Activated CD4-positive, alpha-beta T cell treated with anti-CD3 and anti-CD28 coated beads for 24 hours (primary cell): ENCODE data around the gene EPM2AIP1.
"Not testable (repeated sequence)": the region's sequence is repeated elsewhere in the genome, so short reads cannot be mapped to it uniquely, and the experiment has no call there.

Experiments used
- DNase-seq, 2 donors: peaks; one replicate each; pipeline ENCODE4 v3.0.0-alpha.2; 2020; ENCODE audit warnings: low read depth in 2 of 2

Gene EPM2AIP1

DNA sequence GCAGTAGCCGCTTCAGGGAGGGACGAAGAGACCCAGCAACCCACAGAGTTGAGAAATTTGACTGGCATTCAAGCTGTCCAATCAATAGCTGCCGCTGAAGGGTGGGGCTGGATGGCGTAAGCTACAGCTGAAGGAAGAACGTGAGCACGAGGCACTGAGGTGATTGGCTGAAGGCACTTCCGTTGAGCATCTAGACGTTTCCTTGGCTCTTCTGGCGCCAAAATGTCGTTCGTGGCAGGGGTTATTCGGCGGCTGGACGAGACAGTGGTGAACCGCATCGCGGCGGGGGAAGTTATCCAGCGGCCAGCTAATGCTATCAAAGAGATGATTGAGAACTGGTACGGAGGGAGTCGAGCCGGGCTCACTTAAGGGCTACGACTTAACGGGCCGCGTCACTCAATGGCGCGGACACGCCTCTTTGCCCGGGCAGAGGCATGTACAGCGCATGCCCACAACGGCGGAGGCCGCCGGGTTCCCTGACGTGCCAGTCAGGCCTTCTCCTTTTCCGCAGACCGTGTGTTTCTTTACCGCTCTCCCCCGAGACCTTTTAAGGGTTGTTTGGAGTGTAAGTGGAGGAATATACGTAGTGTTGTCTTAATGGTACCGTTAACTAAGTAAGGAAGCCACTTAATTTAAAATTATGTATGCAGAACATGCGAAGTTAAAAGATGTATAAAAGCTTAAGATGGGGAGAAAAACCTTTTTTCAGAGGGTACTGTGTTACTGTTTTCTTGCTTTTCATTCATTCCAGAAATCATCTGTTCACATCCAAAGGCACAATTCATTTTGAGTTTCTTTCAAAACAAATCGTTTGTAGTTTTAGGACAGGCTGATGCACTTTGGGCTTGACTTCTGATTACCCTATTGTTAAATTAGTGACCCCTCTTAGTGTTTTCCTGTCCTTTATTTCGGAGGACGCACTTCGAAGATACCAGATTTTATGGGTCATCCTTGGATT, 674 bp upstream of the EPM2AIP1 start, which contains the start of gene MLH1:
TSS of gene MLH1 (plus strand) at position 193 of the 958 bp plus-strand sequence. CDS start at position 223, 30 bp downstream.
- peak; percentile 94 to 99 for DNase-seq

DNA sequence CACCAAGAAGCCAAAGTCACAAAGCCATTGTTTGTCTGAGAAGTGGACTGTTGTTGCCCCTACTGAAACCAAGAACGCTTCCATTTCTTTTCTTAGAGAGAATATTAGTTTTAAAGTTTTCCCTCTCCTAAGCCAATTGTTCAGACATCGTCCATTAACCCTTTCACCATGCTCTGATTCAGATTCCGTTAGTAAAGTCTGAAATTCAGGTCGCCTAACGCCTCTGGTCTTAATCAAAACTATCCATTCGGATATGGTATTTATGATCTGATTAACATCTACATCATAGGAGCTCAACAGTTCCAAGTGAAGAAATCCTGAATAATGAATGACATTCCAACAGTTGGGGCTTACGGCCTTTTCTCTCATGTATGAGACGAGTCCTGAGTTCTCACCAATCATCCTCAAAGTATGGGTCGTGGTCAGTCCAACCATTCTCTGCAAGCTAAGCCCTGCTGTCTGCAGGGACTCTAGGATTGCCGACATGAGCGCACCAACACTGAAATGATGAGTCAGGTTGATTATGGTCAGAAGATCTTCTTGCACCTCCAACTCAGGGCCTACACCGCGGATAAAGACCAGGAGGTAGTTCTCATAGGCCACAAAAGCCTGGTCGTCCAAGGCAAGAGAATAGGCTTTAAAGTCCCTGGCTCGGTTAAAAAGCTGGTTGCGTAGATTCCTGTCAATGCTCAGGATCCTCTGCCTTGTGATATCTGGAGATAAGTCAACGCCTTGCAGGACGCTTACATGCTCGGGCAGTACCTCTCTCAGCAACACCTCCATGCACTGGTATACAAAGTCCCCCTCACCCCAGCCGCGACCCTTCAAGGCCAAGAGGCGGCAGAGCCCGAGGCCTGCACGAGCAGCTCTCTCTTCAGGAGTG, 767 bp downstream of the EPM2AIP1 start:
- DNase-seq: no peak

DNA sequence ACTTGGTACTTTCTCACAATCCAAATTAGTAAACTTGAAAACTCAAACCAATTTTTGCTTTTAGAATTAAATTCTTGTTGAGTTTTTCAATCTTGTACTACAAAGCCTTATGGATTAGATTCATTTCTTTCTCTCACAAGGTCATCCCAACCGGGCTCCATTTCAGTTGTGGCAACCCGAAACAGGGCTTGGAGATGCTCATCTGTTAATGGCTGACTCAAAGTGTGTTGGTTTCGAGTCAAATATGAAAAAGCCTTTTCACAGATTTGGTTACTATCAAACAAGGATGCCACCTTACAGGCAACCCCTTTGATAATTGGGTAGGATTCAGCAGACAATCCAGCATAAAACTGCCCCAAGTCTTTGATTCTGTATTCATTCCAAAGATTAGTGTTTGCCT, 1.8 kb downstream of the EPM2AIP1 start:
- no peak for DNase-seq

GRCh38 chr3:36989568-36989967, 3.4 kb downstream of the EPM2AIP1 start:
- DNase-seq: no peak

- no peak for DNase-seq
These were observed 3.9 kb downstream of the EPM2AIP1 start for GRCh38 chr3:36989005-36989404.

DNA sequence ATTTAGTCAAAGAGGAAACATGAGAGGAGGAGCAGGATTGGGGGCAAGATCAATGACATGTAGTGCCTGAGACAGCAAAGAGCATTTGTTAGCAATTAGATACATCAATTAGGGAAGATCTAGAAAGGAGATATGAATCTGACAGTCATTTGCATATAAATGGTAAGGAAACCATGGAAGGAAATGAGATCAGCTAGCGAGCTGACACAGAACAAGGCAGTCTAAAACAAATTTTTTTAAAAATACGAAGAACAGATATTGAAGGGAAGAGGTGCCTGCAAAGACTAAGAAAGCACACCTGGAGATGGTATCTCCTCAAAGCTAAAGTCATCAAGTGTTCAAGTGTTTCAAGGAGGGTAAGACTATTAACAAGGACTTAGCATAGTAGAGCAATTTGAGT, 4.6 kb downstream of the EPM2AIP1 start:
- DNase-seq: no peak

- no peak for DNase-seq
These were observed 11.9 kb downstream of the EPM2AIP1 start for GRCh38 chr3:36981006-36981405.

GRCh38 chr3:36973139-36973538, 19.8 kb downstream of the EPM2AIP1 start:
- DNase-seq: no peak

GRCh38 chr3:36972163-36972562, 20.8 kb downstream of the EPM2AIP1 start:
- no peak for DNase-seq

DNA sequence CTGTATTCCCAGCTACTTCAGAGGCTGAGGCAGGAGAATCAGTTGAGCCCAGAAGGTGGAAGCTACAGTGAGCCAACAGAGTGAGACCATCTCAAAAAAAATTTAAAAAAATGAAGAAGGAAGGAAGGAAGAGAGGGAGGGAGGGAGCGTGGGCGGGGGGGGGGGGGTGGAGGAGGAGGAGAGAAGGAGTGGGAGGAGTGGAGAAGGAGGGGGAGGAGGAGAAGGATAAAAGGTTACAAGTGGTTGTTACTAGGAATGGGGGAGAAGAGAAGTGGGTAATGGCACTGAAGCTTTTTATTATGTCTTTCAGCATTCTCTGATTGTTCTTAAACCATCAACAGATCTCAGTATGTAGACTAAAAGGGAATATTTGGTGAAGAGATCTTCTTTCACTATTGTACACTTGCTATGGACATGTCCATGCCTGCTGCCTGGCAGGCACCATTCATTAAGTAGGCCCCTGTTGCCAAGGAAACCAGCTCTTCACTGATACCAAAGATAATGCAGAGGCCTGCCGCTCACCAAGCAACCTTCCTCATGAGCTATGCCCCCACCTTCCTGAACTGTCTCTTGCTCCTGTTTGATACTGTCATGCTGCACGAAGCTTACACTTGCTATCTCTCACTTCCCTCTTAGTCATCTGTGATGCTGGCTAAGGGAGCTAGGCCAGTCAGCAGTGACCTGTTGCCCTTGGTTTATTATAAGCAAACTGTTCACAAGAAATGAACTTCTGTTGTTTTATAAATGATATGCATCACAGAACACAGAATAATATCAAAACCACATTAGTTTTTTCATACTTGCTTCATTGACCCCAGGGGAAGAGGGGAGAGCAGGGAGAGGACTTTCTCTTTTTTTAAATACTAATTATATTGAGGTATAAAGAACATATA, 23.1 kb downstream of the EPM2AIP1 start:
- DNase-seq: no peak

DNA sequence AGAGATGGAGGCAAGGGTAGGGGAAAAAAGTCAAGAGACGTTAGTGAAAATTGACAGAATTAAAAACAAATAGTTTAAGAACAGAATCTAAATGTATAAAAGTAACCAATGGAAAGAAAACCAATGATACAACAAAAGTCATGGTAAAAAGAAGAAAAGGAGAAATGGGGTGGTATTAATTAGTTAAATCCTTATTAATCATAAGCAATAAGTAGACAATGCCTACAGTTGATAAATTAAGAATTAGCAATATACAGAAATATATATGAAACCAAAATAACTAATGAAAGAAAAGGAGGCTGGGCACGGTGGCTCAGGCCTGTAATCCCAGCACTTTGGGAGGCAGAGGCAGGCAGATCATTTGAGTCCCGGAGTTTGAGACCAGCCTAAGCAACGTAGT, 23.8 kb downstream of the EPM2AIP1 start:
- DNase-seq: no peak

DNA sequence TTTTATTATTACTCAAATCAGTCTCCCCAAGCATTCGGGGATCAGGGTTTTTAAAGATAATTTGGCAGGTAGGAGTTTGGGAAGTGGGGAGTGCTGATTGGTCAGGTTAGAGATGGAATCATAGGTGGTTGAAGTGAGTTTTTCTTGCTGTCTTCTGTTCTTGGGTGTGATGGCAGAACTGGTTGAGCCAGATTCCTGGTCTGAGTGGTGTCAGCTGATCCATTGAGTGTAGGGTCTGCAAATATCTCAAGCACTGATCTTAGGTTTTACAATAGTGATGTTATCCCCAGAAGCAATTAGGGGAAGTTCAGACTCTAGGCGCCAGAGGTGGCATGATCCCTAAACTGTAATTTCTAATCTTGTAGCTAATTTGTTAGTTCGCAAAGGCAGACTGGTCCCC, 27.5 kb downstream of the EPM2AIP1 start:
- no peak for DNase-seq

- DNase-seq: no peak
These were observed 28.1 kb downstream of the EPM2AIP1 start for GRCh38 chr3:36964817-36965216.

DNA sequence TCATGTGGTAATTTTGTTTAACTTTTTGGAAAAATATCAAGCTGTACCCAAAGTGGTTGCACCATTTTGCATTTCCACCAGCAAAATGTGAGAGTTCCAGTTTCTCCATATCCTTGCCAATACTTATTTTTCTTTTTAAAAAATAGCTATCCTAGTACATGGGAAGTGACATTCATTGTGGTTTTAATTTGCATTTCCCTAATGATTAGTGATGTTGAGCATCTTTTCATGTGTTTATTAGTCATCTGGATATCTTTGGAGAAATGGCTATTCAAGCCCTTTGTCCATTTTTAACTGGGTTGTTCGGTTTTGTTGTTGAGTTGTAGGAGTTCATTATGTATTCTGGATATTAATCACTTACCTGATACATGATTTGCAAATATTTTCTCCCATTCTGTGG, 28.6 kb downstream of the EPM2AIP1 start:
- DNase-seq: no peak

DNA sequence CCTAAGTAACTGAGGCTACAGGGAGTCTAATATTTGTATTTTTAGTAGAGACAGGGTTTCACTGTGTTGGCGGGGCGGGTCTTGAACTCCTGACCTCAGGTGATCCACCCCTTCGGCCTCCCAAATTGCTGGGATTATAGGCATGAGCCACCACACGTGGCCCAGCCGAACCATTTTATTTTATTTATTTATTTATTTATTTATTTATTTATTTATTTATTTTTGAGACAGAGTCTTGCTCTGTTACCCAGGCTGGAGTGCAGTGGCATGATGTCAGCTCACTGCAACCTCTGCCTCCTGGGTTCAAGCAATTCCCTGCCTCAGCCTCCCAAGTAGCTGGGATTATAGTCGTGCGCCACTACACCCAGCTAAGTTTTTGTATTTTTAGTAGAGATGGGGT, 29.9 kb downstream of the EPM2AIP1 start:
- not testable (repeated sequence) for DNase-seq

- DNase-seq: no peak
These were observed 32.4 kb downstream of the EPM2AIP1 start for GRCh38 chr3:36960502-36960901.

GRCh38 chr3:36959821-36960220, 33.1 kb downstream of the EPM2AIP1 start:
- no peak for DNase-seq

- DNase-seq: no peak
These were observed 34.9 kb downstream of the EPM2AIP1 start for GRCh38 chr3:36957862-36958686.

GRCh38 chr3:36957063-36957462, 35.9 kb downstream of the EPM2AIP1 start:
- DNase-seq: no peak

DNA sequence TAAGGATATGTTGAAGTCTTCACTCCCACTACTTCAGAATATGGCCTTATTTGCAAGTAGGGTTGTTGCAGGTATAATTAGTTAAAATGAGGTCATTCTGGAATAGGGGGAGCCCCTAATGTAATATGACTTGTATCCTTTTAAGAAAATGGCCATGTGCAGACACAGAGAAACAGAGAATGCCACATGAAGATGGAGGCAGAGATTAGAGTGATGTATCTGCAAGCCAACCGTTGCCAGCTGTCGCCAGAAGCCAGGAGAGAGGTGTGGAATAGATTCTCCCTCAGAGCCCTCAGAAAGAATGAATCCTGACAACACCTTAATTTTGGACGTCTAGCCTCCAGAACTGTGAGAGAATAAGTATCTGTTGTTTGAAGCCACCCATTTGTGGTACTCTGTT, 36.8 kb downstream of the EPM2AIP1 start:
- no peak for DNase-seq
